Nephron (organoid): ENCODE data around the gene NRCAM.
A peak's percentile ranks its signal among the peaks of the same experiment; 100 is the strongest.

Source experiments
- H3K27ac Mint-ChIP-seq, 3 experiments: 2 replicates each; pipeline ENCODE4 v1.8.0; 2020; ENCODE audit warnings: mixed read lengths in 3 of 3, mild to moderate bottlenecking in 2 of 3, moderate library complexity in 1 of 3
- H3K27me3 Mint-ChIP-seq: 2 replicates; pipeline ENCODE4 v1.8.0; 2021; ENCODE audit warnings: low read depth, mild to moderate bottlenecking, moderate library complexity, mixed read lengths
- H3K36me3 Mint-ChIP-seq: 2 replicates; pipeline ENCODE4 v1.8.0; 2020; ENCODE audit warnings: low read depth, mixed read lengths
- H3K4me1 Mint-ChIP-seq: 2 replicates; pipeline ENCODE4 v1.8.0; 2020; ENCODE audit warnings: mixed read lengths
- H3K4me3 Mint-ChIP-seq, 3 experiments: 2 replicates each; pipeline ENCODE4 v1.8.0; 2020; ENCODE audit warnings: mild to moderate bottlenecking in 3 of 3, mixed read lengths in 3 of 3, moderate library complexity in 2 of 3
- H3K9me3 Mint-ChIP-seq: 2 replicates; pipeline ENCODE4 v1.8.0; 2020; ENCODE audit warnings: mixed read lengths
- CTCF ChIP-seq, 3 experiments: fragments of 200-600 bp; sonication (generic); IDR thresholded peaks; one replicate each; pipeline ENCODE4 v1.5.0; 2021; ENCODE audit warnings: antibody characterized with exemption in 3 of 3; ENCODE audit not compliant: unreplicated experiment in 3 of 3

The NRCAM gene

GRCh38 chr7:108225531-108226181 is 230.6 kb downstream of the NRCAM start:
- H3K27ac Mint-ChIP-seq = no peak overlapping the region
- peaks cover 3% of the 10 kb centered on the region for H3K9me3 Mint-ChIP-seq
- H3K4me3 Mint-ChIP-seq = no peak overlapping the region
- H3K27me3 Mint-ChIP-seq = no peaks in the 10 kb centered on the region
- no peak for TF ChIP-seq CTCF (IDR thresholded peaks at IDR 0.05; ENCODE audit: unreplicated experiment in 3 of 3)
- H3K36me3 Mint-ChIP-seq = no peaks in the 10 kb centered on the region
- H3K4me1 Mint-ChIP-seq = peaks cover 8% of the 10 kb centered on the region

- Mint-ChIP-seq H3K4me1 (peaks cover 8% of the 10 kb centered on the region), H3K9me3 (peaks cover 8% of the 10 kb centered on the region), H3K36me3 (peaks cover 6% of the 10 kb centered on the region), H3K27ac (no peak overlapping the region), H3K27me3 (no peaks in the 10 kb centered on the region), H3K4me3 (no peak overlapping the region)
- TF ChIP-seq CTCF (IDR thresholded peaks at IDR 0.05; ENCODE audit: unreplicated experiment in 3 of 3) = no peak
Measured at GRCh38 chr7:108224387-108224786, 231.8 kb downstream of the NRCAM start.

- no peaks in the 10 kb centered on the region for H3K27me3 Mint-ChIP-seq
- H3K4me3 Mint-ChIP-seq = no peak overlapping the region
- peaks cover 16% of the 10 kb centered on the region for H3K9me3 Mint-ChIP-seq
- peaks cover 15% of the 10 kb centered on the region for H3K36me3 Mint-ChIP-seq
- H3K27ac Mint-ChIP-seq = no peak overlapping the region
- H3K4me1 Mint-ChIP-seq = peaks cover 8% of the 10 kb centered on the region
- TF ChIP-seq CTCF (IDR thresholded peaks at IDR 0.05; ENCODE audit: unreplicated experiment in 3 of 3) = peak in 1 of 3 experiments; percentile 21
Measured at GRCh38 chr7:108222236-108222892, 233.9 kb downstream of the NRCAM start.

GRCh38 chr7:108211382-108212201 is 244.6 kb downstream of the NRCAM start:
- Mint-ChIP-seq H3K4me1 (no peaks in the 10 kb centered on the region), H3K27me3 (no peaks in the 10 kb centered on the region), H3K9me3 (peaks cover 19% of the 10 kb centered on the region), H3K27ac (no peak overlapping the region), H3K4me3 (no peak overlapping the region), H3K36me3 (peaks cover 25% of the 10 kb centered on the region)
- TF ChIP-seq CTCF (IDR thresholded peaks at IDR 0.05; ENCODE audit: unreplicated experiment in 3 of 3) = no peak

- peaks cover 21% of the 10 kb centered on the region for H3K36me3 Mint-ChIP-seq
- no peak for TF ChIP-seq CTCF (IDR thresholded peaks at IDR 0.05; ENCODE audit: unreplicated experiment in 3 of 3)
- H3K27ac Mint-ChIP-seq = no peak overlapping the region
- peaks cover 14% of the 10 kb centered on the region for H3K9me3 Mint-ChIP-seq
- H3K4me1 Mint-ChIP-seq = no peaks in the 10 kb centered on the region
- H3K27me3 Mint-ChIP-seq = no peaks in the 10 kb centered on the region
- H3K4me3 Mint-ChIP-seq = no peak overlapping the region
Measured at GRCh38 chr7:108210796-108211195, 245.4 kb downstream of the NRCAM start.
